ENCODE data around the gene TTC39B.

The TTC39B gene

GRCh38 chr9:15115702-15116101 lies 191.3 kb downstream of the TTC39B start:
- DNase-seq = no peak

GRCh38 chr9:15115041-15115440 lies 192.0 kb downstream of the TTC39B start:
- DNase-seq = no peak

Measured in activated CD4-positive, alpha-beta T cell treated with anti-CD3 and anti-CD28 coated beads, Interleukin-2, amount 50 U/mL, for 4 hours (primary cell).